Activated CD8-positive, alpha-beta memory T cell treated with anti-CD3 and anti-CD28 coated beads, Interleukin-2, amount 50 U/mL, for 48 hours (primary cell): Measurements from ENCODE around the gene SLAIN2.
"Not testable (repeated sequence)": the region's sequence is repeated elsewhere in the genome, so short reads cannot be mapped to it uniquely, and the experiment has no call there.

Source experiments
- DNase-seq: peaks from one replicate; pipeline ENCODE4 v3.0.0-alpha.2; 2020

SLAIN2 gene

DNA sequence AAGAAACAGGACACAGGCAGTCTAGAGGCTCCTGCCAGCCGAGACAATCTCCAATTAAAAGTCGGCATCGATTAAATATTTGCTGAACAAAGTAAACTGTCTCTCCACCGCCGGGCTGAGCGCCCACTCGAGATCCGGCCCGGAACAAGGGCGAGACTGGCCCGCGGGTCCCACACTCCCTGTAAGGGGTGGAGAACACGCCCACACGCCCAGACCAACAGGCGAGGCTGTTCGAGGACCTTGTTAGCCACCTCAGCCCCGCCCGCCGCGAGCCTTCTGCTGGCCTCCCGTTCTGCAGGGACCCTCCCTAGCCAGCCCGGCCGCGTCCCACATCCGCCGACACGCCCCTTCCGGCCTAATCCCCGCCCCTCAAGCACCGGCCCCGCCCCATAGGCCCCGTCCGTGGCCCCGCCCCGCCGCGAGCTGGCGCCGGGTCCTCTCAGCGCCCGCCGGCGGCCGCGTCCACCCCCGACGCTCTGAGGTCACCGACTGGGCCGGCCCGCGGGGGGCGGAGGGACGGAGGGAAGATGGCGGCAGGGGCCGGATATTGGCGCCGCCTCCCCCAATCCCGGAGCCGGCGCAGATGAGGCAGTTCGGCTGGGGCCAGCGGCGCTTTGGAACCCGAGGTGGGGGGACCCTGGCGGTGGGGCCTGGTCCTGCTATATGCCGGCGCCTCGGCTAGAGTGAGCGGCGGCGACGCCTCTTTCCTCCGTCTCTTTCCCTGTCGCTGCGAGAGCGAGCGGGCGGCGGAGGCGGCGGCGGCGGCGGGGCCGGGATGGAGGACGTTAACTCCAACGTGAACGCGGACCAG is at the start of gene SLAIN2:
TSS of gene SLAIN2 (plus strand) at position 565 of the 811 bp plus-strand sequence. CDS start at position 776, 211 bp downstream.
- peak; percentile 100 for DNase-seq

DNA sequence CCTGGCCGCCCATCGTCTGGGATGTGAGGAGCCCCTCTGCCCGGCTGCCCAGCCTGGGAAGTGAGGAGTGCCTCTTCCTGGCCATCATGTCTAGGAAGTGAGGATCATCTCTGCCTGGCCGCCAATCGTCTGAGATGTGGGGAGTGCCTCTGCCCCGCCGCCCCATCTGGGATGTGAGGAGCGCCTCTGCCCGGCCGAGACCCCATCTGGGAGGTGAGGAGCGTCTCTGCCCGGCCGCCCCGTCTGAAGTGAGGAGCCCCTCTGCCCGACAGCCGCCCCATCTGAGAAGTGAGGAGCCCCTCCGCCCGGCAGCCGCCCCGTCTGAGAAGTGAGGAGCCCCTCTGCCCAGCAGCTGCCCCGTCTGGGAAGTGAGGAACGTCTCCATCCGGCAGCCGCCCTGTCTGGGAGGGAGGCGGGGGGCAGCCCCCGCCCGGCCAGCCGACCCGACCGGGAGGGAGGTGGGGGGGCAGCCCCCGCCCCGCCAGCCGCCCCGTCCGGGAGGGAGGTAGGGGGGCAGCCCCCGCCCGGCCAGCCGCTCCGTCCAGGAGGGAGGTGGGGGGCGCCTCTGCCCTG is 49.0 kb upstream of the SLAIN2 start:
- not testable (repeated sequence) for DNase-seq

DNA sequence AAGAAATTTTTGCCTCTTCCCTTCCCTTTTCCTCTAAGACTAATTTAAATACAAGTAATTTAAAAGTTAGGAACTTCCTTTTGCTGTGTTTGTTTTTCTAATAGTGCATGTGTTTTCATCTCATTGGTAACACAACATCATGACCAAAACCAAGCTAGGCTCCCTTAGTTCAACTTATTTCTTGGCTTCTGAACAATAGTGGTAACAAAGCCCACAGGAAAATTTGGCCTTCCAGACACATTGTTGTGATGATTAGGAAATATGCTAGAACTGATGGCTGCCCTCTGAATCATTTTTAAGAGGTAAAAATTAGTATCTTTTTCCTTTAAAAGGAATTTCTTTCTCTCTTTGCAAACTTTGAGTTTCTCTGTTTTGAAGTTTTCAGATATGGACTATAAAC is 46.2 kb upstream of the SLAIN2 start:
- no peak for DNase-seq

DNA sequence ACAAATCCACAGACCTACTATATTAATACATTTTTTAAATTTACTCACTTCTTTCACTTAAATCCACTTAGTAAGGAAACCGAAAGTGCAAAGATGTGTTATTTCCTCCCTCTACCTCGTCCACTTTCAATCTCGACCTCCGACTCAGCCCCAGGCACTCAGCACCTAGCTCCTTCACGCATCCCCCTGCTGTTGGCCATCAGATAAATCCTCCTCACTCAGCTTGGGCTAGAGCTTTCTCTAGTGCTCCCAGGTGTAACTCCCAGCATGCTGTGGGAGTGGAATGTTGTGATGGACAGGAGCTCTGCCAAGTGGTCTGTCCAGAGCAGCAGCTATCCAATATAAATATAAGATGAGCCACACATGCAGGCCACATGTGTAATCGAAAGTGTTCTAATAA is 45.0 kb upstream of the SLAIN2 start:
- DNase-seq = no peak

DNA sequence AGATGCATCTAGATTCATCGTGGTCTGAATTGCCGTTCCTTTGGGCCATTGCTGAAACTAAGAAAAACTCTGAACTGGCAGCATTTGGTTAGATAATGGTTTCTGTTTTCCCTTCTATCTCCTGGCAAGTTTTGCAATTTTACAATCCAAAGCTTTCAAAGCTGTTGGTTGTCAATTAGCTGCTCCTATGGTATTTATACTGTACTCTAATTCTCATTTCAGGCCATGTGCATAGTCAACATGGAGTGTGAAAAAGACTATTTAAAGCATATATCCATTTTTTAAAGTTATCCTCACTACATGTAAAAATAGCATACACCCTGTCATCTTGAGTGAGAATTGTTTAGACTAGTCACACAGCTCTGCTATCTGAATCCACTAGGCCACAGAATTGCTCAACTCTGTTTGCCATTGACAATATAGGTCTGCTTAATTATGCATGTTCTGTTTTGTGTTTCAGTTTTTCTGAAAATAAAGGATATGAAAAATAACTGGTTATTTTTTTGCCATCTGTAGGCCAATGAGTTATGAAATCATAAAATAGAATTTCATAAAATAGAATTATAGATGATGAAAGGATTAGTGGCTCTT is 44.0 kb upstream of the SLAIN2 start:
- no peak for DNase-seq

DNA sequence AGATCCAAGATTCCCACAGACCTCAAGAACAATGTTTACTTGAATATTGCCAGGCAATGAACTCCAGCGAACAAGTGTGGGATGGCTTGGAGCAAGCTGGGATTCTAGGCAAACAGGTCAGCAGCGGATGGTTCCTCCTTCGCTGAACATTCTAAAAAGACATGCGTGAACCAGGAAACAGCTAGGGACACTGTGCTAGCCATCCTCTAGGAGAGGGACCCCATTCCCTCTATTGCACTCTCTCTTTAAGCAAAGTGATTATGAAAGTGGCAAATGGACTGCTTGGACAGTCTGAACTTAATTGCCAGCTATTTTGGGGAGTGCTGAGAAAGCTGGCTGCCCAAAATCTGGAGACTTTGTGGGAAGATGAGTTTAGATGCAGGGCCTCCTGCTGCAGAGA is 41.8 kb upstream of the SLAIN2 start:
- no peak for DNase-seq

DNA sequence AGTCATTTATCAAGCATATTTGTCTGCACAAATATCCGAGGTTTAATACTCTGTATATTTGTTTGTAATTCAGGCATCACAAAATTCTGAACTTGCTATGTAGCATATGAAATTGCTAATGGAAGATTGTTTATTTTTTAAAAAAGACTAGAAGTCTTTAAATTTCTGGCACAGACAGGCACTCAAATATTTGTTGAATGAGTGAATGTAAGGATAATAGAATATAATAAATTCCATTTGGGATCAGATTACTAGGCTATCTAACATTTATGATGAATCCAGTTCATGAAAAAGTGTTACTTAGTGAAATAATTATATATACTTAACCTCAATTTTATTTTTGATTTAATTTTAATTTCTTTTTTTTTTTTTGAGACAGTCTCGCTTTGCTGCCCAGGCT is 41.3 kb upstream of the SLAIN2 start:
- DNase-seq = no peak

DNA sequence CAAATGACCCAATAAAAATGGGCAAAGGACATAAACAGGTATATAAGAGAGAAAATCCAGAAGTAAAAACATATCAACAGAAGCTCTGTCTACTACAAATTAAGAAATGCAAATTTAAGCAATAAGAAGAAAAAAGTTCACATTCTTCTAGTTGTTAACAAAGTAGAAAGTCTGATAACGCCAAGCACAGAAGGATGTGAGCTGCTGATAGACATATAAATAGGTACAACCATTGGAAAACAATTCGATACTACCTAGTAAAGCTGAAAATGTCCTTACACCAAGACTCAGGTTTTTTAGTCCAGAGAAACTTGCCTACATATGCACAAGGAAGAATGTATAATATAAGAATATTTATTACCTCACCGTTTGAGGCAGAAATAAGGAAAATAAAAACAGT is 35.8 kb upstream of the SLAIN2 start:
- no peak for DNase-seq

DNA sequence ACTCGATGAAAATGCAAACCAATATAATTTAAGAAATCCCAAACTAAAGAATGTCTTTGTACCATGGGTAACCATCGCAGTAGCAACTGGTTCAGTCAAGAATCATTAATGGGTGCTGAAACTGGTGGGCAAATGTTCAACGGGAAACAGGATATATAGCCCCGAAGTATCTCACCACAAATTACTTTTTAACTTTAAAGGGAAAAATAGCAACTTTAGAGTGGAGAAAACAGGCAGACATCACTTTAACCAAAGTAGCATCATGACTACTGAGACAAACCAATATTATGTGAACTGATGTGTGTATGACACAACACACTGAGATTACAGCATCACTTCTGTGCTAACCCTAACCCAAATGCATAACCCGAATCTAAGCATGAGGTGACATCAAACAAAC is 33.8 kb upstream of the SLAIN2 start:
- no peak for DNase-seq

DNA sequence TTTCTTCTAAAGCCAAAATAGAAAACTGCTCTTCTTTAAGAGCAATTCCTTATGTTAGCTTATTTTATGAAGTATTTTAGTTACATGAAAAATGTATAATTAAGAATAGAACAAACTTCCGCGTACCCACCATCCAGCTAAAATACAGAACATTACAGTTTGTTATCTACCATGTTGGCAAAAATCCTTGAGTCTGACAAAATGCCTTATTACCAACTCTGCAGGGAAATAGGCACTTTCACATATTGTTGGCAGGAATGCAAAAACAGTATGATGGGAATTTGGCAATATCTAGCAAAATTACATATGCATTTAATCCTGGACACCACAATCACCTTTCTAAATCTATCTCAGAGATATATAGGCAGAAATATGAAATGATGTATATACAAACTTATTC is 32.4 kb upstream of the SLAIN2 start:
- DNase-seq = no peak

DNA sequence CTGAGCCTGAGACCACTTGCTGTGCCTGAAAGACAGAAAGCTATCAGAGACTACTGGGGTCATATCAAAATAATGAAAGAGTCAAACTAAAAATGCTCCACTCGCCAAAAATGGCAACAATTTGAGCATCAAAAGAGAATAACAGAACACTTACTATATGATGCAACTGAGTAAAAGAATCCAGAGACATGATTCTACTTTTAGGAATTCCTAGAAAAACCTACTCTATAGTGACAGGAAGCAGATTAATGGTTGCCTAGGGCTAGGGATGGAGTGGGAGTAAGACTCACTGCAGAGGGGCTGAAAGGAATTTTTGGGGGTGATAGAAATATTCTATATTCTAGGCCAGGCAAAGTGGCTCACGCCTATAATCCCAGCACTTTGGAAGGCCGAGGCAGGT is 29.4 kb upstream of the SLAIN2 start:
- no peak for DNase-seq

DNA sequence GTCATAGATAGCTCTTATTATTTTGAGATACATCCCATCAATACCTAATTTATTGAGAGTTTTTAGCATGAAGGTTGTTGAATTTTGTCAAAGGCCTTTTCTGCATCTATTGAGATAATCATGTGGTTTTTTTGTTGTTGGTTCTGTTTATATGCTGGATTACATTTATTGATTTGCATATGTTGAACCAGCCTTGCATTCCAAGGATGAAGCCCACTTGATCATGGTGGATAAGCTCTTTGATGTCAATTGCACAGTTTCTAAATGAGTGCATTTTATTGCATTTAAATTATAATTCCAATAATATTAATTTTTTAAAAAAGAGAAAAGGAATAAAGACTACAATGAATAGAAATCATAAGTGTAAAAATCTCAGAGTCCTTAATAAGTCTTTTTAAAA is 26.6 kb upstream of the SLAIN2 start:
- DNase-seq = not testable (repeated sequence)

DNA sequence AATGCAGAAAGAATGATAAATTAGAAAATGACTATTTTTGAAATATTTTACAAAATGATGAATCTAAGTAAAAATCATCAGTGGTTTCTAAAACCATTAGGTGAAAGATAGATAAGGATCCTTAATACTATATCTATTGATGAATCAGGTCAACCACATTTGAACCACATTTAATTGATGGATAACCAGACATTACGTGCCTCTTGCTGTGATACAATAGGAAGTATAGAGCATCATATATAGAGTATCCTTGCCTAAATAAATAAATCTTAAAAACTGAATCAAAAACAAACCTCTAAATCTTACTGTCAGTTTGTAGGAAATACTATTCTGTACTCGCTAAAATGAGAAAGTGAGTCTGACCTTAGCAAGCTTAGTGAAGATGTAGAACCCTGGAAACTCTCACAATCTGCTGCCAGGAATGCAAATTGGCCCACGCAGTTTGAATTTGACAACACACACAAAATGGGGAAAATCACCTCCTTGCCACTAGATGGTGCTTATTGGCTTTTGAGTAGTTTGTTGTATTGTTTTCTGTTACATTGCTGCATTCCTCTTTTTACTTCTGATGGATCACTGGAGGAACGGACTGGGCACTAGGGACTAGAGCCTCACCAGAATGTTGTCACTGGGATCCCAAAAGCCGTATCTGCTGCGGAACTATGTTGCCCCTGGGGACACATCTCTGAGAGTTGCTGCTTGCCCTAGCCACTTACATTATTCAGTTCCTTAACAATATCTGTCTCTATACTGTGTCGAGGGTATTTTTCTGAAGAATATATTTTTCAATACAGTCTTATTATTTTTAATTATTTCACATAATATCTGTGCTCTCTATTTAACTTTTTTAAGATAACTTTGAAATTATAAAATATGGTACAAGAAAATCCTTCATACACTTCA is 25.4 kb upstream of the SLAIN2 start:
- DNase-seq = no peak

DNA sequence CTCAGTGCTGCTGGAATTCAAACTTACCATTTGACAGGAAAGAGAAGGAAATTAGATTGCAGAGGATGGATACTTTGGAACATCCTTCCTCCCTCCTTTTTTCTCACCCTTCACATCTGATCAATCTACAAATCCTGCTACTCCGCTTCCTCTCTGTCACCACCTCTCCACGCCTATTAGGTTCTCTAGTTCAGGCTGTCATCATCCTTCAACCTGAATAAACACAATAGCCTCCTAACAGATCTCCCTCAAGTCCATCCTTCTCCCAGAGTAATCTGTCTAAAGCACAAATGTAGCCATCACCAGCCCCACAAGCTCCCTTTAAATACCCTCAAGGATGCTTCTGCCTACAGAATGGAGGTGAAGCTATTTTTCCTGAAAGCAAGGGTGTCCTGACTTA is 20.0 kb upstream of the SLAIN2 start:
- no peak for DNase-seq

DNA sequence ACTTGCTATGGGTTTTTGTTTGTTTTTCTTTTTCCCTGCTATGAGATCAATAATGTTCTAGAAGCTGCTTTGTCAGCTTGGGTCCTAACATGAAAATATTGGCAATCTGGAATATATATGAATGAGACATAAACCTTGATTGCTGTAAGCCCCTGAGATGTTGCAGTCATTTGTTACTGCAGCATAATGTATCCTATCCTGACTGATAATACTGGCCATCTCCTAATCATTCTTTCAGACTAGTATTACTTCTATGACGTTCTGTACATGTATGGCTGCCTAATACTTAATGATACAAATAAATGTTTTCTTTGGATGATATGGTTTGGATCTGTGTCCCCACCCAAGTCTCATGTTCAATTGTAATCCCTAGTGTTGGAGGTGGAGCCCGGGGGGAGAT is 19.3 kb upstream of the SLAIN2 start:
- DNase-seq = no peak

DNA sequence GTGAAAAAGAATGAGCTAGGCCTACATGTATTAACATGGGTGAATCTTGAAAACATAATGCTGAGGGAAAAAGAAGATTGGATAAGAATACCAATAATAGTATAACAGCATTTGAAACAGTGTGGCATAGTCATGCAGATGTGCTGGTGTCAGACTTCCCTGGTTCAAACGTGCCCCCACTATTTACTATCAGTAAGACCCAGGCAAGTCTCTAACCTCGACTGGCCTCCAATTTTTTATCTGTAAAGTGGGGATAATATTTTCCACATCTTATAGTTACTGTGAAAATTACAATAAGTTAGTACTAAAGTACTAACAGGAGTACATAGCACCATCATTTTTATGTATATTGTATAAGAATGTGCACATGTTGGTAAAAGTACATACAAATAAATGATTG is 17.0 kb upstream of the SLAIN2 start:
- DNase-seq = no peak

DNA sequence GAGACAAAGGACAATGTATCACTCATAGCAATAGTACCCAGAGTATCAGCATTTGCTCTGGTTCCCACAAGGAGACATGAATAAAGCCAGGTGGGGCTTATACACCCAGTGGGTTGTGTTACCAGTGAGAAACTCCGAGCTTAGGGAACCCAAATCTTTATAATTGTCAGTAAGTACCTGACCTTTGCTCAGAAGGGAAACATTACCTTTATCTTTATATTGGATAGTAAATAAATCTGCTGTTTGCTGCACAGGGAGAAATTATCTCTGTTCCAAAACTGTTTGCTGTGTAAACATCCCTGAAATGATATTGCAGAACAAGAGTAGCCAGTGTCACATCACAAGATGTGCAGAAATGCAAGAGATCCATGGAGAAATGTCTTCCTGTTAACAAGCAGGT is 12.1 kb upstream of the SLAIN2 start:
- no peak for DNase-seq

DNA sequence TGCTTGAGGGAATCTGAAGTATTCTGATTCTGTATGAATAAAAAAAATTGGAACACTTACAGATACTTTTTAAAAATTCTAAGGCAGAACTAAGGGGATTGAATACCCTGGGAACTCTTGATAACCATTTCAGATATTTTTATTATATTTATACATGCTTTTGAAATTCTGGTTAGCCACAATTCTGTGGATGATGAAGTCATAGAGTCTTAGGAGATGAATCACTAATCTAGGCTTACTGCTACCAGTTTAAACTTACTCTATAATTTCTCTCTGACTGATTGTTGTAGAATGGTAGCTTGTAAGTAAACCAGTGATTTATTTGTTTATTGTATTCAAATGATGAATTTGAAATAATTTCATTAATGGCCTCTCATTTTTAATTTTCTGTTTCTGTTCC is 11.4 kb upstream of the SLAIN2 start:
- no peak for DNase-seq

DNA sequence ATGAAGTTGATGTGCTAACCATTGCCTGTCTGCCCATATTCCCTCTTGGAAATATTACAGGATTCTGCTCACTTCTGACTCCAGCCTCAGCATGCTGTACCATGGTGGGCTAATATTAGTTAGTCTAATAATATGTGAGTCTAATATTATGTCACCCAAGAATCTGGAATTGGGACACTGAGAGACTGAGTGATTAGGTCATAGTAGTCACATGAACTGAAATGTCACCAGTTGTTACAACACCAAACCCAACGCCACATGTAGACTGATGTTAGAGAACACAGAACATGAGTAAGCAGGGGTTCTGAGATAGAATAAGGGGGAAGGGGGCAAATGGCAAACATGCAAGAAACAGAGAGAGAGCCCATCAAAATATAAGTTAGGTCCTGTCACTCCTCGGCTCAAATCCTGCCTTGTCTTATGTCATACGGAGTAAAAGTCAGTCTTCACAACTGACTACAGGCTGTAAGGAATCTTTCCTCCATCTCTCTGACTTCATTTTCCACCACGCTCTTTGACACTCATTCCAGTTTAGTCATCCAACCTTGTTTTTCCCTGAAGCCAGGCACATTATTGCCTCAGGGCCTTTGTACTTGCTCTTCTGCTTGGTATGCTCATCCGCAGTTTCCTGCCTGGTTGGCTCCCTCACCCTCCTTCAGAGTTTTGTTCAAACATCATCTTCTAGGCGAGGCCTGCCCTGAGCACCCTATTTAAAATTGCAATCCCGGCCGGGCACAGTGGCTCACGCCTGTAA is 9.6 kb upstream of the SLAIN2 start:
- DNase-seq = no peak

DNA sequence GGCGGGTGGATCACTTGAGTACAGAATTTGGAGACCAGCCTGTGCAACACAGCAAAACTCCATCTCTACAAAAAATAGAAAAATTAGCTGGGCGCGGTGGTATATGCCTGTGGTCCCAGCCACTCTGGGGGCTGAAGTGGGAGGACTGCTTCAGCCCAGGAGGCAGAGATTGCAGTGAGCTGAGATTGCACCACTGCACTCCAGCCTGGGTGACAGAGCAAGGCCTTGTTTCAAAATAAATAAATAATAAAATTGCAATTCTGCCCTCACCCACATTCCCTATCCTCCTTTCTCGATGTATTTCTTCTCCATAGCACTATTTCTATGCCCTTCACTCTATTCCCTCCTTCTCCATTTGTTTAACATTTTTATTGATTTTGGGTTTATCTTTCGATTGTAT is 8.7 kb upstream of the SLAIN2 start:
- DNase-seq = no peak

DNA sequence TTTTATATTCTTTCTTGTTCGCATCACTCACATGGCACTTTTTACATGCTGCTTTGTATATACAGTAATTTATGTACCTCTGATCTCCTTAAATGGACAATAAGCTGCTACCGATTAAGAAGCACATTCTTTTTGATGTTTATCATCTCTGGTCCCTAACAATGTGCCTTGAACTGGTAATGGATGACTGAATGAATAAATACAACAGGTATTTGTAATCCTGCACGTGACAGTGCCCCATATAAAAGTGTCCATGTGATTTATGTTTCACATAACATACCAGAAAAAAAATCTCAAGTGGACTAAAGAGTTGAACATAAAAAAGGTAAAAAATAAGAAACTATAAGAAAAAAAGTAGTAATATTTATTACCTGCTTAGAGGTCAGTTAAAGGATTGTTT is 7.7 kb upstream of the SLAIN2 start:
- no peak for DNase-seq

DNA sequence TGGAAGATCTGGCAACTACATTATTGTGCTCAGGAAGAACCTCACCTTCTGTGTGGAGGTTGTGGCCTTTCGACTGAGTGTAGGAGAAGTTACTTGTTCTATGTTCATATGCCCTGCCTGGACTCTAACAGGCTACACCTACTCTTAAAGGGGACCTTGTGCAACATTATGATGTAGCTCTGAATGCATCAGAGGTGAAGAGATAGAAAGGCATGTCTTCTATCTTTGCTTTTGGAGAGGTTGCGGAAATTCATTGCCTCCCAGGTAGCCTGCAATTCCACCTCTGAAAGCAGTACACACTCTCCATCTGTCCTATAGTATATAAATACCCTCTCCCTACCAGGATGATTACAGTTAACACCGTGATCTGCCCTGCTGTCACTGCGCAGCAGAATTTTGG is 7.1 kb upstream of the SLAIN2 start:
- no peak for DNase-seq

DNA sequence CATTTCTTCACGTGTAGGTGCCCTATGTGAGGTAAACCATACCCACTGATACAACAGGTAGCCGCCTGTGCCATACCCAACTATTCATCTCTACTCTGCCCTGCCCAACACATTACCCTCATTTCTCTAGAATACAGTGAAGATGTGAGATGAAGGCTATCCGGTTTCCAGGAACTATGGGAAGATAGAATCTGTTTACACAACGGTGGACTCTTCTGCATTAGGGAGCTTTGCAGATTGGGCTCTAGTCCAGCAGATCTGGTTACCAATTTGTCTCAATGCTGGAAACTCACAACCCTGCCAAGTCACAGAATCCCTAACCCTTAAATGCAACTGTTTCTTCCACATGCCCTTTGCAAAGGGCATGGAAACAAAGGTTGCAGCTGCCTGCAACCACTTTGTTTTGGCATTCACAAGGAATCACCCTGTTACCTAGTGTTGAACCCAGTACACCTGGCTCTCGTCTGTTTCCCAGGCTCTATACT is 6.4 kb upstream of the SLAIN2 start:
- DNase-seq = no peak
